NCI-H2196 (cell line): ENCODE measurements around the gene NPAS3.

Experiments
- DNase-seq: peaks from one replicate; lab custom pipeline; 2025; ENCODE audit not compliant: unreplicated experiment; lab: John Stamatoyannopoulos, UW

The NPAS3 gene

GRCh38 chr14:33249233-33249820 lies 310.6 kb downstream of the NPAS3 start:
- no peak for DNase-seq

- DNase-seq: no peak
These were observed 312.3 kb downstream of the NPAS3 start for GRCh38 chr14:33250963-33251362.

- no peak for DNase-seq
These were observed 315.7 kb downstream of the NPAS3 start for GRCh38 chr14:33254342-33254741.

GRCh38 chr14:33254861-33255395 lies 316.2 kb downstream of the NPAS3 start:
- DNase-seq: no peak

GRCh38 chr14:33257796-33258195 lies 319.1 kb downstream of the NPAS3 start:
- DNase-seq: no peak

- DNase-seq: no peak
These were observed 321.1 kb downstream of the NPAS3 start for GRCh38 chr14:33259764-33260163.

- no peak for DNase-seq
These were observed 332.5 kb downstream of the NPAS3 start for GRCh38 chr14:33271216-33271615.

- DNase-seq: no peak
These were observed 333.2 kb downstream of the NPAS3 start for GRCh38 chr14:33271891-33272290.

GRCh38 chr14:33273978-33274377 lies 335.3 kb downstream of the NPAS3 start:
- DNase-seq: no peak

GRCh38 chr14:33275879-33276278 lies 337.2 kb downstream of the NPAS3 start:
- DNase-seq: no peak

GRCh38 chr14:33279865-33280264 lies 341.2 kb downstream of the NPAS3 start:
- DNase-seq: no peak

GRCh38 chr14:33280646-33281045 lies 342.0 kb downstream of the NPAS3 start:
- DNase-seq: no peak

GRCh38 chr14:33282331-33283230 lies 343.9 kb downstream of the NPAS3 start:
- no peak for DNase-seq

GRCh38 chr14:33285902-33286700 lies 347.4 kb downstream of the NPAS3 start:
- no peak for DNase-seq

GRCh38 chr14:33287189-33287588 lies 348.5 kb downstream of the NPAS3 start:
- no peak for DNase-seq

- DNase-seq: no peak
These were observed 352.0 kb downstream of the NPAS3 start for GRCh38 chr14:33290641-33291040.

GRCh38 chr14:33291529-33292104 lies 352.9 kb downstream of the NPAS3 start:
- DNase-seq: no peak

- no peak for DNase-seq
These were observed 355.7 kb downstream of the NPAS3 start for GRCh38 chr14:33294419-33294818.

GRCh38 chr14:33297565-33297964 lies 358.9 kb downstream of the NPAS3 start:
- DNase-seq: no peak

- no peak for DNase-seq
These were observed 369.1 kb downstream of the NPAS3 start for GRCh38 chr14:33307691-33308251.

GRCh38 chr14:33309106-33309505 lies 370.4 kb downstream of the NPAS3 start:
- no peak for DNase-seq
